Measurements from ENCODE around the gene ZDHHC14. TPM values are rescaled to one million over a fixed set of nuclear protein-coding genes. Genes with fewer than 3 reads are reported as not detected.

The ZDHHC14 gene
- polyA plus RNA-seq, 1 donor (not counting 4 experiments of a cell fraction or from before 2014, with no cell fraction given): 6.4 TPM

DNA sequence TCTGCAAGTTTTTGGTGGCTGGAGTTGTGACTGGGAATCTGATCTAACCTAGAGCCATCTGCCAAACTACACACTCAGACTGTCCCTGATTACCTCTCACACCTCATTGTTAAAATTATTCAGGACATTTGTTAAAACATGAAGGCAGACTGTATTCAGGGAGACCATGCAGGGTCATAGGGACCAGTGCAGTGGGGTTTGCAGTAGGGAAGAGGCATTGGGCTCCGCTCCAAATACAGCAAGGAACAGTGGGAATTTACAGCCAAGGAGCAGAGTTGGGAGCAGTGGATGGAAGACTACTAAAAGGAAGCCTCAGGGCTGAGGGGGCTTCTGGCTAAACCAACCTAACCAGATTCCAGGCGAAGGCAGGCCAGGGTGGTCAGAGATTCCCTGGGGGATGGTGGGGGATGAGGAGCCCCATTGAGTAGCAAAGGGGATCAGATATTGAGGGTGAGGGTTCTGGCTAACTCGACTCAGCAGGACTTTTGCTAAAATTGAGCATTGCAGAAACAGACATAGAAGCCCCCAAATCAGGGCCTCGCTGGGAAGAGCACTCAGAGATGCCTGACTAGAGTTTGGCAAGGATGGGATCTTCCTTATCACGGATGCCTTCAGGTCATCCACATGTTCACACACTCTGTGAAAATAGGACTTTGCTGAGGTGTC is 172.0 kb downstream of the ZDHHC14 start:
- no peak overlapping the region for H3K4me2 ChIP-seq (ENCODE audit: control insufficient read depth, extremely low read depth, insufficient read depth, low read depth, low read length)

DNA sequence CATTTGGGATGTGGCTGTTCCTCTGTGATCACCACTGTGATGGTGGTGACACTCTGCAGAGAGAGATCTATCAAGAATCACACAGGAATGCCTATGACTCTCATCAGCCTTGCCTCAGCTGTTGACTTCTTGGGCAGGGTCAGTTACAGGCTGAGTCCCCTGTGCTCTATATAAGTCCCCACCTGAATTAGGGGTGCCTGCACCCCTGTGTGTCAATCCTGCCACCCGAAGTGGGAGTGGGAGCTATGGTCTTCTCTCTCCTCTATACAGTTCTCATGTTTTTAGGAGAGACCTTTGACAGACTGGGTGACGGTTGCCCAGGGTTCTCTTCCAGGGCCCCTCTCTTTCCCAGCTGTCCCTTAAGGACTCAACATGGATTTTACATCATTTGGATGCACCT is 173.8 kb downstream of the ZDHHC14 start:
- Histone ChIP-seq H2AFZ (ENCODE audit: control insufficient read depth, low read length) (no peak overlapping the region), H3K79me2 (ENCODE audit: control insufficient read depth, insufficient read depth, low read length) (no peaks in the 10 kb centered on the region), H3K9me3 (ENCODE audit: control insufficient read depth, low read depth, low read length) (no peaks in the 10 kb centered on the region), H3K27me3 (ENCODE audit: control insufficient read depth, extremely low read depth, insufficient read depth, low read length) (no peaks in the 10 kb centered on the region), H3K9ac (ENCODE audit: control insufficient read depth, extremely low read depth, insufficient read depth, low read length) (no peak overlapping the region), H3K4me1 (ENCODE audit: control insufficient read depth, extremely low read depth, insufficient read depth, low read length) (peaks cover 13% of the 10 kb centered on the region), H3K36me3 (ENCODE audit: control insufficient read depth in 2 of 2, extremely low read depth in 1 of 2, insufficient read depth in 2 of 2, low read length in 2 of 2) (no peaks in the 10 kb centered on the region), H3K4me2 (ENCODE audit: control insufficient read depth, extremely low read depth, insufficient read depth, low read depth, low read length) (no peak overlapping the region), H3K27ac (ENCODE audit: control insufficient read depth, insufficient read depth, low read length) (no peak overlapping the region), H4K20me1 (ENCODE audit: control insufficient read depth, extremely low read depth, insufficient read depth, low read length) (no peaks in the 10 kb centered on the region), H3K9me1 (ENCODE audit: control insufficient read depth, extremely low read depth, insufficient read depth, low read length) (peaks cover 5% of the 10 kb centered on the region), H3K4me3 (ENCODE audit: control insufficient read depth in 2 of 3, extremely low read depth in 1 of 3, insufficient read depth in 2 of 3, low read depth in 1 of 3, low read length in 3 of 3) (no peak overlapping the region)
- DNase-seq (ENCODE audit: low read depth, low spot score): no peak
- FAIRE-seq: no peak
- dilution Hi-C loops (cut with MboI; ENCODE audit: extremely low pct_ligation_motif_present, low sequenced_read_pairs): no loop called here
- TF ChIP-seq EZH2 (IDR thresholded peaks at IDR 0.05; ENCODE audit: low read length): no peak
- TF ChIP-seq, protein P1, sequence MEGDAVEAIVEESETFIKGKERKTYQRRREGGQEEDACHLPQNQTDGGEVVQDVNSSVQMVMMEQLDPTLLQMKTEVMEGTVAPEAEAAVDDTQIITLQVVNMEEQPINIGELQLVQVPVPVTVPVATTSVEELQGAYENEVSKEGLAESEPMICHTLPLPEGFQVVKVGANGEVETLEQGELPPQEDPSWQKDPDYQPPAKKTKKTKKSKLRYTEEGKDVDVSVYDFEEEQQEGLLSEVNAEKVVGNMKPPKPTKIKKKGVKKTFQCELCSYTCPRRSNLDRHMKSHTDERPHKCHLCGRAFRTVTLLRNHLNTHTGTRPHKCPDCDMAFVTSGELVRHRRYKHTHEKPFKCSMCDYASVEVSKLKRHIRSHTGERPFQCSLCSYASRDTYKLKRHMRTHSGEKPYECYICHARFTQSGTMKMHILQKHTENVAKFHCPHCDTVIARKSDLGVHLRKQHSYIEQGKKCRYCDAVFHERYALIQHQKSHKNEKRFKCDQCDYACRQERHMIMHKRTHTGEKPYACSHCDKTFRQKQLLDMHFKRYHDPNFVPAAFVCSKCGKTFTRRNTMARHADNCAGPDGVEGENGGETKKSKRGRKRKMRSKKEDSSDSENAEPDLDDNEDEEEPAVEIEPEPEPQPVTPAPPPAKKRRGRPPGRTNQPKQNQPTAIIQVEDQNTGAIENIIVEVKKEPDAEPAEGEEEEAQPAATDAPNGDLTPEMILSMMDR (optimal IDR thresholded peaks at IDR 0.05 in 1 of 3, IDR thresholded peaks at IDR 0.05 in 1 of 3, conservative IDR thresholded peaks at IDR 0.05 in 1 of 3; ENCODE audit: extremely low read depth in 1 of 3, insufficient read depth in 2 of 3, low read length in 3 of 3): no peak

More for the DNA sequence above, 172.0 kb downstream of the ZDHHC14 start:
- no peaks in the 10 kb centered on the region for H3K27me3 ChIP-seq (ENCODE audit: control insufficient read depth, extremely low read depth, insufficient read depth, low read length)
- TF ChIP-seq EZH2 (IDR thresholded peaks at IDR 0.05; ENCODE audit: low read length): no peak
- TF ChIP-seq, protein P1 (optimal IDR thresholded peaks at IDR 0.05 in 1 of 3, IDR thresholded peaks at IDR 0.05 in 1 of 3, conservative IDR thresholded peaks at IDR 0.05 in 1 of 3; ENCODE audit: extremely low read depth in 1 of 3, insufficient read depth in 2 of 3, low read length in 3 of 3): no peak
- H3K9me1 ChIP-seq (ENCODE audit: control insufficient read depth, extremely low read depth, insufficient read depth, low read length): peaks cover 5% of the 10 kb centered on the region
- H3K9ac ChIP-seq (ENCODE audit: control insufficient read depth, extremely low read depth, insufficient read depth, low read length): no peak overlapping the region
- peaks cover 13% of the 10 kb centered on the region for H3K4me1 ChIP-seq (ENCODE audit: control insufficient read depth, extremely low read depth, insufficient read depth, low read length)
- no peaks in the 10 kb centered on the region for H3K79me2 ChIP-seq (ENCODE audit: control insufficient read depth, insufficient read depth, low read length)
- dilution Hi-C loops (cut with MboI; ENCODE audit: extremely low pct_ligation_motif_present, low sequenced_read_pairs): no loop called here
- no peaks in the 10 kb centered on the region for H3K36me3 ChIP-seq (ENCODE audit: control insufficient read depth in 2 of 2, extremely low read depth in 1 of 2, insufficient read depth in 2 of 2, low read length in 2 of 2)
- no peak for FAIRE-seq
- H4K20me1 ChIP-seq (ENCODE audit: control insufficient read depth, extremely low read depth, insufficient read depth, low read length): no peaks in the 10 kb centered on the region
- no peak for DNase-seq (ENCODE audit: low read depth, low spot score)
- no peak overlapping the region for H2AFZ ChIP-seq (ENCODE audit: control insufficient read depth, low read length)
- H3K27ac ChIP-seq (ENCODE audit: control insufficient read depth, insufficient read depth, low read length): no peak overlapping the region
- no peaks in the 10 kb centered on the region for H3K9me3 ChIP-seq (ENCODE audit: control insufficient read depth, low read depth, low read length)
- H3K4me3 ChIP-seq (ENCODE audit: control insufficient read depth in 2 of 3, extremely low read depth in 1 of 3, insufficient read depth in 2 of 3, low read depth in 1 of 3, low read length in 3 of 3): no peak overlapping the region
